Trophoblast cell (in vitro differentiated cells and primary cell): ENCODE data around the gene BLOC1S2.

Experiments used
- DNase-seq, 2 donors: peaks; one replicate each; pipeline ENCODE4 v3.0.0-alpha.2; 2016
- H2AFZ ChIP-seq: 2 replicates; pipeline ENCODE4 v1.6.1; 2013; ENCODE audit warnings: low read length, moderate library complexity, mild to moderate bottlenecking; ENCODE audit not compliant: insufficient read depth, poor library complexity
- H2AK5ac ChIP-seq: 2 replicates; pipeline ENCODE4 v1.6.1; 2013; ENCODE audit warnings: mild to moderate bottlenecking, low read length
- H2BK120ac ChIP-seq: 2 replicates; pipeline ENCODE4 v1.6.1; 2013; ENCODE audit warnings: low read length, mild to moderate bottlenecking, moderate library complexity; ENCODE audit not compliant: insufficient read depth, poor library complexity
- H2BK12ac ChIP-seq: 2 replicates; pipeline ENCODE4 v1.6.1; 2013; ENCODE audit warnings: mild to moderate bottlenecking, low read length, moderate library complexity
- H2BK5ac ChIP-seq: 2 replicates; pipeline ENCODE4 v1.6.1; 2013; ENCODE audit warnings: low read length, low read depth, moderate library complexity, mild to moderate bottlenecking; ENCODE audit not compliant: poor library complexity
- H3K14ac ChIP-seq: 2 replicates; pipeline ENCODE4 v1.6.1; 2013; ENCODE audit warnings: mild to moderate bottlenecking, low read length
- H3K18ac ChIP-seq: 2 replicates; pipeline ENCODE4 v1.6.1; 2013; ENCODE audit warnings: mild to moderate bottlenecking, low read length
- H3K23ac ChIP-seq: 2 replicates; pipeline ENCODE4 v1.6.1; 2013; ENCODE audit warnings: low read length
- H3K27ac ChIP-seq: 2 replicates; pipeline ENCODE4 v1.5.1; 2013; ENCODE audit warnings: low read depth, mild to moderate bottlenecking, inconsistent platforms, low read length, moderate library complexity
- H3K27me3 ChIP-seq: 2 replicates; pipeline ENCODE4 v1.6.1; 2013; ENCODE audit warnings: inconsistent platforms, mild to moderate bottlenecking, low read length, moderate library complexity; ENCODE audit not compliant: insufficient read depth
- H3K36me3 ChIP-seq, 2 experiments: 1 replicate in 1 of 2; 2 replicates in 1 of 2; pipeline ENCODE4 v1.6.1; 2013; ENCODE audit warnings: low read length in 2 of 2, mild to moderate bottlenecking in 2 of 2, moderate library complexity in 1 of 2; ENCODE audit not compliant: insufficient read depth in 2 of 2, control insufficient read depth in 1 of 2
- H3K4ac ChIP-seq: 2 replicates; pipeline ENCODE4 v1.6.1; 2013; ENCODE audit warnings: low read depth, mild to moderate bottlenecking, low read length, moderate library complexity
- H3K4me1 ChIP-seq, 2 experiments: 1 replicate in 1 of 2; 2 replicates in 1 of 2; pipeline ENCODE4 v1.6.1; 2013; ENCODE audit warnings: low read length in 2 of 2, mild to moderate bottlenecking in 2 of 2, moderate library complexity in 1 of 2; ENCODE audit not compliant: insufficient read depth in 2 of 2, control insufficient read depth in 1 of 2
- H3K4me2 ChIP-seq: 2 replicates; pipeline ENCODE4 v1.6.1; 2013; ENCODE audit warnings: inconsistent platforms, mild to moderate bottlenecking, low read length, moderate library complexity
- H3K4me3 ChIP-seq: 2 replicates; pipeline ENCODE4 v1.5.1; 2013; ENCODE audit warnings: mild to moderate bottlenecking, low read depth, low read length, inconsistent platforms
- H3K79me1 ChIP-seq: one replicate; pipeline ENCODE4 v1.6.1; 2013; ENCODE audit warnings: low read length
- H3K79me2 ChIP-seq: 2 replicates; pipeline ENCODE4 v1.6.1; 2013; ENCODE audit warnings: low read length, mild to moderate bottlenecking; ENCODE audit not compliant: control insufficient read depth, insufficient read depth, poor library complexity
- H3K9ac ChIP-seq: 2 replicates; pipeline ENCODE4 v1.6.1; 2013; ENCODE audit warnings: mild to moderate bottlenecking, low read length
- H3K9me3 ChIP-seq: 2 replicates; pipeline ENCODE4 v1.6.1; 2013; ENCODE audit warnings: low read depth, mild to moderate bottlenecking, control low read depth, inconsistent platforms, low read length; ENCODE audit not compliant: insufficient read depth
- H4K12ac ChIP-seq: 2 replicates; pipeline ENCODE4 v1.6.1; 2013; ENCODE audit warnings: low read depth, mild to moderate bottlenecking, low read length, moderate library complexity
- H4K8ac ChIP-seq: 2 replicates; pipeline ENCODE4 v1.6.1; 2013; ENCODE audit warnings: low read depth, mild to moderate bottlenecking, low read length, moderate library complexity
- H4K91ac ChIP-seq: one replicate; pipeline ENCODE4 v1.6.1; 2013; ENCODE audit warnings: low read depth, mild to moderate bottlenecking, low read length, moderate library complexity
- WGBS: extraction: QIAGEN DNeasy Blood & Tissue Kit; methylation state at CpG from one replicate; pipeline ENCODE4 v1.1.7; 2013; ENCODE audit warnings: missing lambda C conversion rate; ENCODE audit not compliant: insufficient read length, insufficient coverage; ENCODE audit errors: extremely low coverage; 5-methylcytosine and 5-hydroxymethylcytosine counted together

The BLOC1S2 gene

GRCh38 chr10:100330079-100330478, 43.6 kb upstream of the BLOC1S2 start, which contains the start of gene PKD2L1:
Gene PKD2L1 (minus strand): TSS chr10:100330228. CDS start chr10:100330103, 125 bp downstream.
- Histone ChIP-seq H3K4me1 (no peaks in the 10 kb centered on the region), H2AK5ac (no peak within 1 kb of the TSS), H3K18ac (no peak within 1 kb of the TSS), H3K9ac (no peak within 1 kb of the TSS), H2BK120ac (no peak within 1 kb of the TSS), H3K36me3 (no peaks in the 10 kb centered on the region), H4K12ac (no peak within 1 kb of the TSS), H4K91ac (no peak within 1 kb of the TSS), H3K4ac (no peak within 1 kb of the TSS), H2BK5ac (no peak within 1 kb of the TSS), H3K79me1 (no peaks in the 10 kb centered on the region), H3K27me3 (no peaks in the 10 kb centered on the region), H4K8ac (no peak within 1 kb of the TSS), H3K23ac (no peak within 1 kb of the TSS), H3K14ac (no peak within 1 kb of the TSS), H3K4me2 (no peak within 1 kb of the TSS), H3K9me3 (peaks cover 1% of the 10 kb centered on the region), H3K79me2 (no peaks in the 10 kb centered on the region), H2BK12ac (no peak within 1 kb of the TSS), H2AFZ (no peak within 1 kb of the TSS), H3K4me3 (no peak within 1 kb of the TSS), H3K27ac (no peak within 1 kb of the TSS)
- no peak for DNase-seq
- WGBS: no CpG with 5 or more reads among the region's 5 CpGs

- H3K79me1 ChIP-seq: no peaks in the 10 kb centered on the region
- H2AK5ac ChIP-seq: no peak overlapping the region
- no peak overlapping the region for H3K4me3 ChIP-seq
- no peak overlapping the region for H3K18ac ChIP-seq
- H3K4me2 ChIP-seq: no peak overlapping the region
- H3K9me3 ChIP-seq: peaks cover 1% of the 10 kb centered on the region
- no peak overlapping the region for H4K8ac ChIP-seq
- no peak overlapping the region for H3K14ac ChIP-seq
- H3K23ac ChIP-seq: no peak overlapping the region
- H2AFZ ChIP-seq: no peak overlapping the region
- no peaks in the 10 kb centered on the region for H3K79me2 ChIP-seq
- DNase-seq: no peak
- no peak overlapping the region for H2BK12ac ChIP-seq
- no peak overlapping the region for H3K4ac ChIP-seq
- H3K9ac ChIP-seq: no peak overlapping the region
- H2BK5ac ChIP-seq: no peak overlapping the region
- H3K27me3 ChIP-seq: no peaks in the 10 kb centered on the region
- no peaks in the 10 kb centered on the region for H3K36me3 ChIP-seq
- H4K91ac ChIP-seq: no peak overlapping the region
- no peaks in the 10 kb centered on the region for H3K4me1 ChIP-seq
- no peak overlapping the region for H2BK120ac ChIP-seq
- H3K27ac ChIP-seq: no peak overlapping the region
- no CpG with 5 or more reads among the region's 5 CpGs for WGBS
- H4K12ac ChIP-seq: no peak overlapping the region
These were observed 41.7 kb upstream of the BLOC1S2 start for GRCh38 chr10:100328198-100328597.

DNA sequence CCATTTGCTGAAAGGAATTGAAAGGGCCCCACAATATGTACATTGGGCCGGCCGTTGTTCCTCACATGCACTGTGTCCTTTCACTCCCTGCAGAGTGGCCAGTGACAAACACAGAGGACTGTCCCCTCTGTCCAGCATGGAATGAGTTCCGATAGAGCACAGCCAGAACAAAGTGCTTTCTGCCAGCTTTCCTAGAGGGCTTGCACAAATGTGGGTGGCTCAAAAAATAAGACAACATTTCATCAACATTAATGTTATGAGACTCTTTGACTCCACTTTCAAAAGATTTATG, 41.2 kb upstream of the BLOC1S2 start:
- H3K4me2 ChIP-seq: no peak overlapping the region
- no peak for DNase-seq

DNA sequence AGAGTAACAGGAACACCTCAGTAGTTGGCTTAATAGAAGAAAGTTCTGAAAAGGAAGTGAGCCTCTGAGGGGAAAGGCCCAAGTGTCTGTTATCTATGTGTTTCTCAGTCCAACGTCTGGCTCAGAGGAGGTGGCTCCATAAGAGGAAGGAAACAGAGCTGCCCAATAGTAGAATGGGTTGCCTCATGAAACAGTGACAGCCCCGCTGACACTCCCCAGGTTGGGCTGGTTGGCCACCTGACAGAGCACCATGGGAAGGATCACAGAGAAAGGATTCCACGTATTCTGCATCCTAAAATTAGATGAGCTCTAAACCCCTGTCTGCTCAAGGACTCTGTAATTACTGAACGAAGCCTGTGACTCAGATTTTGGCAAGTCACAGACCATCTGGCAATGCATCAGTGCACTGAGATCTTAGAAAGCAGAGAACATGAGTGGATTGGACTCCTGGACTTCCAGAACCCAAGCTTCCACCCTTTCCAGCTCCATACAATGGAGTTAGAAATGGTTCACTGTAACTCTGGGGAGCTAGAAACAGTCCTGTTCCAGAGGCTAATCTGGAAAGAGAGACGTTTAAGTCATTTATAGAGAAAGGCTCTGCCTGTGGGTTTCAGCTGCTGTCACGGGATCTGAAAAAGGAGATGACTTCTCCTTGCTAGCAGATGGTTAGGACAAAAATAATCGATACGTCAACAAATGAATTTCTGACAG, 40.7 kb upstream of the BLOC1S2 start:
- Histone ChIP-seq H3K4me2 (no peak overlapping the region), H2BK12ac (no peak overlapping the region)
- no peak for DNase-seq

More for the DNA sequence above, 41.2 kb upstream of the BLOC1S2 start:
- no peak overlapping the region for H3K18ac ChIP-seq
- H3K4me1 ChIP-seq: no peaks in the 10 kb centered on the region
- no peak overlapping the region for H2AFZ ChIP-seq
- H3K79me2 ChIP-seq: no peaks in the 10 kb centered on the region
- H3K9ac ChIP-seq: no peak overlapping the region
- H2AK5ac ChIP-seq: no peak overlapping the region
- peaks cover 1% of the 10 kb centered on the region for H3K9me3 ChIP-seq
- no peaks in the 10 kb centered on the region for H3K79me1 ChIP-seq
- no peak overlapping the region for H4K12ac ChIP-seq
- H3K4me3 ChIP-seq: no peak overlapping the region
- no CpG with 5 or more reads among the region's 3 CpGs for WGBS
- no peaks in the 10 kb centered on the region for H3K27me3 ChIP-seq
- H3K23ac ChIP-seq: no peak overlapping the region
- no peak overlapping the region for H2BK120ac ChIP-seq
- H3K27ac ChIP-seq: no peak overlapping the region
- no peak overlapping the region for H3K14ac ChIP-seq
- no peak overlapping the region for H2BK5ac ChIP-seq
- no peak overlapping the region for H4K91ac ChIP-seq
- no peak overlapping the region for H3K4ac ChIP-seq
- H2BK12ac ChIP-seq: no peak overlapping the region
- H4K8ac ChIP-seq: no peak overlapping the region
- H3K36me3 ChIP-seq: no peaks in the 10 kb centered on the region

More for the DNA sequence above, 40.7 kb upstream of the BLOC1S2 start:
- H2BK120ac ChIP-seq: no peak overlapping the region
- no peaks in the 10 kb centered on the region for H3K36me3 ChIP-seq
- no peak overlapping the region for H3K9ac ChIP-seq
- H3K4me3 ChIP-seq: no peak overlapping the region
- no peaks in the 10 kb centered on the region for H3K4me1 ChIP-seq
- H2AFZ ChIP-seq: no peak overlapping the region
- H3K14ac ChIP-seq: no peak overlapping the region
- H4K12ac ChIP-seq: no peak overlapping the region
- no peak overlapping the region for H3K18ac ChIP-seq
- H3K79me1 ChIP-seq: no peaks in the 10 kb centered on the region
- no peak overlapping the region for H2AK5ac ChIP-seq
- H3K27ac ChIP-seq: no peak overlapping the region
- no peak overlapping the region for H2BK5ac ChIP-seq
- peaks cover 1% of the 10 kb centered on the region for H3K9me3 ChIP-seq
- no peak overlapping the region for H3K23ac ChIP-seq
- H4K91ac ChIP-seq: no peak overlapping the region
- no peak overlapping the region for H4K8ac ChIP-seq
- H3K27me3 ChIP-seq: no peaks in the 10 kb centered on the region
- H3K79me2 ChIP-seq: no peaks in the 10 kb centered on the region
- no CpG with 5 or more reads among the region's 8 CpGs for WGBS
- H3K4ac ChIP-seq: no peak overlapping the region
